ENCODE data around the gene GDI2. TPM values are rescaled to one million over a fixed set of nuclear protein-coding genes. Genes with fewer than 3 reads are reported as not detected.
"Not testable (repeated sequence)": the region's sequence is repeated elsewhere in the genome, so short reads cannot be mapped to it uniquely, and the experiment has no call there.

The GDI2 gene
- total RNA-seq, 2 experiments from 2014 or later = 218 to 220 TPM

DNA sequence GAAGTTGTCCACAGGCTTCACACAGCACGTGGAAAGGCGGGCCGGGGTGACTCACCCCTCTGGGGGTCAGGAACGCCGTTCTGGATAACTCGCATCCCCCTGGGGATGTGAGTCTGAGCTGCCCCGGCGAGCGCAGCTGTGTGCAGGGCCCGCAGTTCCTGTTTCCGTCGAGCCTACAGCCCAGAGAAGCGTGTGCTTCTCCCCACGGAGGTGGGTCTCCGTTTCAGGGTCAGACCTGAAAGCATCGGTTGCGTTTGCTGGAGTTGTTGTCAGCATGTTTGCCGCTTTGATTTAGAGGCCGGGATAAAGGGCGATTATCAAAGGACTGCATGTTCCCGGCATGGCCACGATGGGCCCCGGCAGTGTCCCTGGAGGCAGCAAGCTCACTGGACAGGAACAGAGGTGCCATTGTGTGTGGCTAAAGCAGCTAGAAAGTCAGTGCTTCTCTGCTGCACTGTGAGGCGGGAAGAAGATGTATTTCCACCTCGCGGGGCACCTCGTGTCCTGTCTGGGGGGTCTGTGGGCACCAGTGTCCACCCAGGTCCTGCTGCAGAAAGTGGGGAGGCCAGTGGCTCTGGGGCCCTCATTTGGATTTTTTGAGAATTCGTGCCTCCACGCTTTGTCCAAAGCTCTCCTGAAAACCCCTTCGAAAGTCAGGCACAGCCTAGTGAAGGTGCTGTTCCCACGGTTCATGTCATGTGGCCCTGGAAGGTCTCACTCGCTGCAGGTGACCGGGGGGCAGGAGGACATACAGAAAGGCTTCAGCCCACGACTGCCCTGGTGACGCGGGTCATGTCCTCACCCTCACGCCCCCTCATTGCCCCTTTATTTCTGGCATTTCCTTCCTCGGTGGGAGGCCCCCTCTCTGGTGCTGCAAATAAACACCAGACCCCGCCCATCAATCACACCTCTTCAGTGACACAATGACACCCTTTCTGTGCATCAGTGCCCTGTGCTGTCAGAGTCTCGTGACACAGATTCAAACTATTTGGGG, 27.4 kb upstream of the GDI2 start:
- CTCF ChIA-PET = no interaction called here
- no peak for DNase-seq
- POLR2A ChIA-PET = interaction anchor here (0.6 kb wide), 1 partner anchor 64 kb away, joined by 3 read pairs; no protein-coding TSS in a partner anchor
- Mint-ChIP-seq H3K4me3 (no peak overlapping the region), H3K4me1 (peaks cover 4% of the 10 kb centered on the region), H3K9me3 (no peaks in the 10 kb centered on the region), H3K27ac (no peak overlapping the region), H3K27me3 (peaks cover 5% of the 10 kb centered on the region), H3K36me3 (ENCODE audit: low read depth) (no peaks in the 10 kb centered on the region)

DNA sequence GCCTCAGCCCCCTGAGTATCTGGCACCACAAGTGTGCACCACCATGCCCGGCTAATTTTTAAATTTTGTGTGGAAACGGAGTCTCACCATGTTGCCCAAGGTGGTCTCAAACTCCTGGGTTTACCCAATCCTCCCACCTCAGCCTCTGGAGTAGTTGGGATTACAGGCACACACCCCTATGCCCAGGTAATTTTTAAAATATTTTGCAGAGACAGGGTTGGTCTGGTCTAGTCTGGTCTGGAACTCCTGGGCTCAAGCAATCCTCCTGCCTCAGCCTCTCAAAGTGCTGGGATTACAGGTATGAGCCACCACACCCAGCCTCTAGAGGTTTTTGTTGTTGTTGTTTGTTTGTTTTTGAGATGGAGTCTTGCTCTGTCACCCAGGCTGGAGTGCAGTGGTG, 22.9 kb upstream of the GDI2 start:
- CTCF ChIA-PET = interaction anchor here (0.9 kb wide), 1 partner anchor 16 kb away, joined by 3 read pairs; no protein-coding TSS in a partner anchor
- H3K4me1 Mint-ChIP-seq = not testable (repeated sequence)

DNA sequence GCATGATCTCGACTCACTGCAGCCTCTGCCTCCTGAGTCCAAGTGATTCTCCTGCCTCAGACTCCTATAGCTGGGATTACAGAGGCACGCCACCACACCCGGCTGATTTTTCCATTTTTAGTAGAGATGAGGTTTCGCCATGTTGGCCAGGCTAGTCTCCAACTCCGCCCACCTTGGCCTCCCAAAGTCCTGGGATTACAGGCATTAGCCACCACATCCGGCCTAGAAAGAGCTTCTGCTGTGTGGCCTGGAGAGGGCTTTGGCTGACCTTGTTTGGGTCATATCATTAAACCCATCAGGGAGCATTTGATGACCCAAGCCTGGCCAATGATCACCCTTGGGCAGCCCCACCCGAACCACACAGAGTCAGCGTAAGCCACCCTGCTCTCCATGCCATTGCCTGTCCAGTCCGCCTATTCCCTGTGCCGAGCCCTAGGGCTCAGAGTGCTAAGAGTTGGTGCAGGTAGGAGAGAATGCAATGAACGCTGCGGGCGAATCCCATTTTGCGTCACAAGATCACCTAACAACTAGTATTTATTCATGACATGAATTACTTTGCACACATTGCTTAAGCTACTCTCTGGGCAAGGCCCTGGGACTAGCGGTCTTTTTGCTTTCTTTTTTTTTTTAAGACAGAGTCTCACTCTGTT, 22.3 kb upstream of the GDI2 start:
- Mint-ChIP-seq H3K9me3 (no peaks in the 10 kb centered on the region), H3K36me3 (ENCODE audit: low read depth) (no peaks in the 10 kb centered on the region), H3K27ac (no peak overlapping the region), H3K27me3 (peaks cover 2% of the 10 kb centered on the region), H3K4me3 (no peak overlapping the region), H3K4me1 (no peaks in the 10 kb centered on the region)
- ChIA-PET POLR2A (interaction anchor here (1.0 kb wide), 1 partner anchor 9 kb away, joined by 3 read pairs; no protein-coding TSS in a partner anchor), CTCF (interaction anchor here (0.9 kb wide), 1 partner anchor 16 kb away, joined by 3 read pairs; no protein-coding TSS in a partner anchor)
- DNase-seq = no peak

More for the DNA sequence above, 22.9 kb upstream of the GDI2 start:
- DNase-seq; H3K9me3 Mint-ChIP-seq; H3K27me3 Mint-ChIP-seq; H3K27ac Mint-ChIP-seq; POLR2A ChIA-PET; H3K36me3 Mint-ChIP-seq (ENCODE audit: low read depth); H3K4me3 Mint-ChIP-seq: not testable (repeated sequence)

DNA sequence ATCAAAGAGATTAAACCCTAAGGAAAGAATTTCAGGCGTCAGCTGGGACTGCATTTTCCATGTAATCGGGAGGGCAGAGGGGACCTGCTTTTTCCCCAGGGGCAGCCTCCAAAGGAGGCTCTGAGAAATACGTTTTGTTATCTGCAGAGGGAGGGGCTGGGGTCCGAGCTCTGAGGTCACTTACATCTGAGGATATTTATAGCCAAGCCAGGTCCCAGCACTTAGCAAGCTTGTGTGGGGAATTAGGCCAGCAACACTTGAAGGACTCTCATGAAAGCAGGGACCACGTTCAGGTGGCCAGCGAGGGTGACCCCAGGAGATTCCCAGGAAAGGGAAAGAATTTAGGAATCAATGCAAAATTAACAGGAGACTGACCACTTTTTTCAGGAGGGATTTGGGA, 20.6 kb upstream of the GDI2 start:
- no peak overlapping the region for H3K27ac Mint-ChIP-seq
- no peaks in the 10 kb centered on the region for H3K27me3 Mint-ChIP-seq
- POLR2A ChIA-PET = no interaction called here
- CTCF ChIA-PET = no interaction called here
- no peaks in the 10 kb centered on the region for H3K4me1 Mint-ChIP-seq
- DNase-seq = no peak
- no peaks in the 10 kb centered on the region for H3K9me3 Mint-ChIP-seq
- H3K36me3 Mint-ChIP-seq (ENCODE audit: low read depth) = no peaks in the 10 kb centered on the region
- no peak overlapping the region for H3K4me3 Mint-ChIP-seq

DNA sequence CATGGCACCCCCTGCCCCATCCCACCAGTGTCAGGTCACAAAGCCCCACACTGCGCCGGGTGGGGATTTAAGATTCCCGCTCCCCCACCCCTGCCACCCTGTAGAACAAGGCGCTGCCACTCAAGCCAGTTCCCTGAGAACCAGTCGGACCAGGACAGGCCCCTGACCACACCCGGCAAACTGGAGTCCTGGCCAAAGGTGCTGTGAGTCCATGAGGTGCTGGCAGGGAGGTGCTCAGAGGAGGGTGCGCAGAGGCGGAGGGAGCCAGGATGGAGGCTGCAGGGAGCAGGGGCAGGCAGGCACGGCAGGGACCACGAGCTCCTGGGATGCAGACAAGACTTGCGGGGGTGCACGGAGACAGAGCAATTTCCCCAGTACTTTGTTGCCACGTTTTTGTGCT, 19.7 kb upstream of the GDI2 start:
- ChIA-PET CTCF (no interaction called here), POLR2A (no interaction called here)
- H3K27ac Mint-ChIP-seq = no peak overlapping the region
- no peaks in the 10 kb centered on the region for H3K36me3 Mint-ChIP-seq (ENCODE audit: low read depth)
- no peak for DNase-seq
- H3K9me3 Mint-ChIP-seq = no peaks in the 10 kb centered on the region
- no peaks in the 10 kb centered on the region for H3K27me3 Mint-ChIP-seq
- H3K4me1 Mint-ChIP-seq = no peaks in the 10 kb centered on the region
- no peak overlapping the region for H3K4me3 Mint-ChIP-seq

DNA sequence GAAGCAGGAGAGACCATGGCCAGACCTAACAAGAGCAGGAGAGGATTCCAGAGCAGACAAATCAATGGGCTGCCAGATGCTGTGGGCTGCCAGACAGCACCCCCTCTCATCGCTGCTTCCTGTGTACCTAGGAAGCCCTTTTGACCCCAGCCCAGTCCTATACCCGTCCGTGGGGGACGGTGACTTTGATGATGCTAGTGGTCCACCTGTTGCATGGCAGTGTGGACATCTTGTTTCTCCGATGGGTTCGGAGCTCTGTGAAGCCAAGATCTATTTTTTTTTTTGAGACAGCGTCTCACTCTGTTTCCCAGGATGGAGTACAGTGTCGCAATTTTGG, 18.2 kb upstream of the GDI2 start:
- POLR2A ChIA-PET = no interaction called here
- Mint-ChIP-seq H3K4me3 (no peak overlapping the region), H3K27ac (no peak overlapping the region), H3K36me3 (ENCODE audit: low read depth) (no peaks in the 10 kb centered on the region), H3K27me3 (no peaks in the 10 kb centered on the region), H3K9me3 (no peaks in the 10 kb centered on the region), H3K4me1 (no peaks in the 10 kb centered on the region)
- CTCF ChIA-PET = no interaction called here
- DNase-seq = no peak

DNA sequence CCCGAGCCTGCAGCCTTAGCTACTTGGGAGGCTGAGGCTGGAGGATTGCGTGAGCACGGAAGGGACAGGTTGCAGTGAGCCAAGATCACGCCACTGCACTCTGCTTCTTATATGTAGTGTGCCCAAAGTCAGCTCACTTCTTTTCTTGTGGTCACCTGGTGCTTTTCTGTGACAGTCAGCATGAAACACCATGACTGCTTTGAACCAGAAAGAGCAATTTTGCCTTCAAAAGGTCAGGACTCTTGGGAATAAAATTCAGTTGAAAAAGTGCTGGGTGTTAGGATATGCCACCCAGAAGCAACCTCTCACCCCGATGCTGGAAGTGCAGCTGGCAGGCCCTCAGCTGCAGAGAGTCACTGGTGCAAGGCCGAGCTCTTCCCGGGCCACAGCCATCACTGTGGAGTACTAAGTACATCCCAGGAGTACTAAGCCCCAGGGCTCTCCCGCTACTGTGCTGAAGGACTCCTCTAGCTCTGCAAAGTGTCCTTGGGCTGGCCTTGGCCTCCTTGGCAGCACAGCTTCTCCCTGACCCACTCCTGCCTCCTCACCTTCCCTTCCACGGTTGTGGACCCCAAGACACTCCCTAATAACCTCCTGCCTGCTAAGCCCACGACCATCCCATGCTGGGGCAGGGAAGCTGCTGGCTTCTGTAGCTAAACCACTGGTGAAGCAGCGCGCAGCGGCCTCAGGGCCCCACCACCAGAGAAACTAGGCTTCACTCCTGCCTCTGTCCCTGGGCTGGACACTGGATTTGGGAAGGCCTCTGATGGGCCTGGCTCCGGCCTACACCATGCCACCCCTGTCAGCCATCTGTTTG, 17.6 kb upstream of the GDI2 start:
- CTCF ChIA-PET = no interaction called here
- no peak overlapping the region for H3K4me3 Mint-ChIP-seq
- POLR2A ChIA-PET = no interaction called here
- DNase-seq = no peak
- no peaks in the 10 kb centered on the region for H3K9me3 Mint-ChIP-seq
- H3K27me3 Mint-ChIP-seq = no peaks in the 10 kb centered on the region
- H3K4me1 Mint-ChIP-seq = no peaks in the 10 kb centered on the region
- no peaks in the 10 kb centered on the region for H3K36me3 Mint-ChIP-seq (ENCODE audit: low read depth)
- no peak overlapping the region for H3K27ac Mint-ChIP-seq

DNA sequence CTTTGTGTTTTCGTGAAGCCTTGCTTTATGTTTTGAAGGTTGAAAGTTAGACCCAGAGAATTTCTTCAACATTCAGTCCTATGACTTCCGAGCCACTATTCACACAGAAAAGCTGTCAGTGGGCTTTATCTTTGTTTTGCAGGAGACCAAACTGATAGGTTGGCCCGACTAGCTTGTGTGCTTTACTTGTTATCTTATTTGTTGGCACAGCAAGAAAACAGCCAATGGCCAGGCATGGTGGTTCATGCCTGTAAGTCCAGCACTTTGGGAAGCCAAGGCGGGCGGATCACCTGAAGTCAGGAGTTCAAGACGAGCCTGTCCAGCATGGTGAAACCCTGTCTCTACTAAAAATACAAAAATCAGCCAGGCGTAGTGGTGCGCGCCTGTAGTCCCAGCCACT, 16.0 kb upstream of the GDI2 start:
- Mint-ChIP-seq H3K4me1 (no peaks in the 10 kb centered on the region), H3K4me3 (no peak overlapping the region), H3K27me3 (no peaks in the 10 kb centered on the region), H3K9me3 (no peaks in the 10 kb centered on the region), H3K27ac (no peak overlapping the region), H3K36me3 (ENCODE audit: low read depth) (no peaks in the 10 kb centered on the region)
- ChIA-PET POLR2A (interaction anchor here (0.6 kb wide), 1 partner anchor 29 kb away, joined by 4 read pairs; no protein-coding TSS in a partner anchor), CTCF (no interaction called here)
- DNase-seq = no peak

DNA sequence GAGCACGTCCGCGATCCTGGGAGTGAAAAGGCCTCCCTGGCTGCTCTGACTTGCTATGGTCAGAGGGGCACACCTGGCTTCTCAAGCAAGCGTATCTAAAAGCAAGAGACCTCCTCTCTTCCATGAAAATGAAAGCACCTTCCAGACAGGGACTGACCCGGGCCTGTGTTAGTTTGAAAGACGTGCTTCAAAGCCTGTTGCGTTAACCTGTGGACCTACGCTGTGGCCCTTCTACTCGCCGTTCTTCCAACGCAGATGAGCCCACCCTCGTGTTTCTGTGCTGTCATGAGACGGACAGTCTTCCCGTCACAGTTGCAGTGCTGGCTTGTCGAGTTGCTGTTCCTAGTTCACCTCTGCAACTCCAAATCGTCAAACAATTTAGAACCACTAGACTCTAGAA, 15.5 kb upstream of the GDI2 start:
- POLR2A ChIA-PET = no interaction called here
- no peaks in the 10 kb centered on the region for H3K9me3 Mint-ChIP-seq
- H3K27ac Mint-ChIP-seq = no peak overlapping the region
- CTCF ChIA-PET = no interaction called here
- H3K27me3 Mint-ChIP-seq = no peaks in the 10 kb centered on the region
- H3K4me1 Mint-ChIP-seq = no peaks in the 10 kb centered on the region
- no peaks in the 10 kb centered on the region for H3K36me3 Mint-ChIP-seq (ENCODE audit: low read depth)
- no peak for DNase-seq
- H3K4me3 Mint-ChIP-seq = no peak overlapping the region

DNA sequence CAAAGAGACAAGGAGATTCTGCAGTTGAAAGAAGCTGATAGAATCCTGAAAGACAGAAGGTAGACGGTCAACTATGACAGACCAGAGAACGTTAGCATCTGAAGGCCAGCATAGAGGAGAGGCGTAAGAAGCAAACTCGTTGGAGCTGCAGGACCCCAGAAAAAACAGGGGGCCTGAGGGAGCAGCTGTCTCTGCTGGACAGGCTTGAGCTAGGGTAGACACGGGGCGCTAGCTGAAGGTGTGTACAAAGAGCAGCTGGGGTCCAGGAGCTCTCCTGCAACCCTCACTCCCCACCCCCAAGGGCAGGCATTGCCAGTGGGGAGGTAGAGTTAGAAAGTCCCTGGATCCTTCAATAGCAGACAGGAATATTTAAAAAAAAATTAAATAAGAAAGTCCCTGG, 14.6 kb upstream of the GDI2 start:
- ChIA-PET CTCF (no interaction called here), POLR2A (no interaction called here)
- no peaks in the 10 kb centered on the region for H3K4me1 Mint-ChIP-seq
- no peak for DNase-seq
- no peak overlapping the region for H3K4me3 Mint-ChIP-seq
- H3K36me3 Mint-ChIP-seq (ENCODE audit: low read depth) = no peaks in the 10 kb centered on the region
- H3K9me3 Mint-ChIP-seq = no peaks in the 10 kb centered on the region
- H3K27ac Mint-ChIP-seq = no peak overlapping the region
- H3K27me3 Mint-ChIP-seq = no peaks in the 10 kb centered on the region

DNA sequence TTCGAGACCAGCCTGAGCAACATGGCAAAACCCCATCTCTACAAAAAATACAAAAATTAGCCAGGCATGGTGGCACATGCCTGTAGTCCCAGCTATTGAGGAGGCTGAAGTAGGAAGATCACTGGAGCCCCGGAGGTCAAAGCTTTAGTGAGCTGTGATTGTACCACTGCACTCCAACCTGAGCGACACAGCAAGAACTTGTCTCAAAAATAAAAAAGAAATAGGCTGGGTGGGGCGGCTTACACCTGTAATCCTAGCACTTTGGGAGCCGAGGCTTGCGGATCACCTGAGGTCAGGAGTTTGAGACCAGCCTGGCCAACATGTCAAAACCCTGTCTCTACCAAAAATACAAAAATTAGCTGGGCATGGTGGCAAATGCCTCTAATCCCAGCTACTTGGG, 13.3 kb upstream of the GDI2 start:
- not testable (repeated sequence) for H3K27me3 Mint-ChIP-seq; H3K9me3 Mint-ChIP-seq; H3K4me1 Mint-ChIP-seq; H3K27ac Mint-ChIP-seq; H3K36me3 Mint-ChIP-seq (ENCODE audit: low read depth); DNase-seq; H3K4me3 Mint-ChIP-seq
- ChIA-PET POLR2A (interaction anchor here (0.6 to 1.9 kb wide), 2 partner anchors 13 to 17 kb away, joined by 3 to 8 read pairs; partner anchors contain the start of gene GDI2), CTCF (interaction anchor here (1.0 kb wide), 1 partner anchor 48 kb away, joined by 3 read pairs; no protein-coding TSS in a partner anchor)

DNA sequence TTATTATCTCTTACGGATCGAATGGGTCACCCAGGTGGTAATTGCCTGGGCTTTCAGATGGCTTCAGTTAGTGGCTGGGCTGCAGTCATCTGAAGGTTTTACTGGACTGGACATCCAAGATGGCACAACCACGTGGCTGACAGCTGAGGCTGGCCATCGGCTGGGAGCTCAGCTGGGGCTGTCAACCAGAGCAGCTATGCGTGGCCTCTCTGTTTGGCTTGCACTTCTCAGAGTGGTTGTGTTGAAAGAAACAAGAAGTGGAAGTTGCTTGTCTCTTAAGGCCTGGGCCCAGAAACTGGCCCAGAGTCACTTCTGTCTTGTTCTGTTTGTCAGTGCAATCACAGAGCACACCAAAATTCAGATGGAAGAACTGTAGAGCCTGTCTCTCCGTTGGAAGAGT, 5.7 kb upstream of the GDI2 start:
- DNase-seq = no peak
- Mint-ChIP-seq H3K4me1 (peaks cover 39% of the 10 kb centered on the region), H3K27me3 (no peaks in the 10 kb centered on the region), H3K4me3 (no peak overlapping the region), H3K9me3 (no peaks in the 10 kb centered on the region), H3K27ac (no peak overlapping the region), H3K36me3 (ENCODE audit: low read depth) (peaks cover 7% of the 10 kb centered on the region)
- CTCF ChIA-PET = no interaction called here
- POLR2A ChIA-PET = interaction anchor here (1.1 kb wide), 1 partner anchor 135 kb away, joined by 3 read pairs; no protein-coding TSS in a partner anchor

DNA sequence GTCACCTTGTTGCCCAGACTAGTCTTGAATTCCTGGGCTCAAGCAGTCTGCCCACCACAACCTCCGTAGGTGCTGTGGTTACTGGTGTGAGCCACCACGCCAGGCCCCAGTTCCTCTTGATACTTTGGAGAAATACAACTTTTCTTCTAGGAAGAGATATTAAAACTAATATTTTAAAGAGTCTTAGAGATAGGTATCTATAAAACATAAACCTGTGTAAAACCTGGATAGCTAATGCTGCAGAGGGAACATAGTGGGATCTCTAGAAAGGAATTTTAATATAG, 4.8 kb upstream of the GDI2 start:
- ChIA-PET CTCF (no interaction called here), POLR2A (interaction anchor here (1.1 kb wide), 1 partner anchor 134 kb away, joined by 3 read pairs; no protein-coding TSS in a partner anchor)
- no peak overlapping the region for H3K4me3 Mint-ChIP-seq
- no peaks in the 10 kb centered on the region for H3K9me3 Mint-ChIP-seq
- peaks cover 39% of the 10 kb centered on the region for H3K4me1 Mint-ChIP-seq
- DNase-seq = no peak
- no peaks in the 10 kb centered on the region for H3K27me3 Mint-ChIP-seq
- H3K27ac Mint-ChIP-seq = no peak overlapping the region
- H3K36me3 Mint-ChIP-seq (ENCODE audit: low read depth) = peaks cover 10% of the 10 kb centered on the region
